Astrocyte (in vitro differentiated cells and primary cell): ENCODE measurements around the gene C3orf85.

ENCODE experiments used
- EZH2 ChIP-seq: IDR thresholded peaks from 2 replicates; pipeline ENCODE4 v1.6.1; 2012; ENCODE audit warnings: mild to moderate bottlenecking, low read length, inconsistent platforms; ENCODE audit not compliant: insufficient read depth
- TF ChIP-seq, protein P1 (sequence below): IDR thresholded peaks from 2 replicates; pipeline ENCODE4 v1.5.1; 2011; ENCODE audit warnings: low read depth, mild to moderate bottlenecking, inconsistent platforms, low read length, moderate library complexity; ENCODE audit not compliant: insufficient read depth

DNA sequence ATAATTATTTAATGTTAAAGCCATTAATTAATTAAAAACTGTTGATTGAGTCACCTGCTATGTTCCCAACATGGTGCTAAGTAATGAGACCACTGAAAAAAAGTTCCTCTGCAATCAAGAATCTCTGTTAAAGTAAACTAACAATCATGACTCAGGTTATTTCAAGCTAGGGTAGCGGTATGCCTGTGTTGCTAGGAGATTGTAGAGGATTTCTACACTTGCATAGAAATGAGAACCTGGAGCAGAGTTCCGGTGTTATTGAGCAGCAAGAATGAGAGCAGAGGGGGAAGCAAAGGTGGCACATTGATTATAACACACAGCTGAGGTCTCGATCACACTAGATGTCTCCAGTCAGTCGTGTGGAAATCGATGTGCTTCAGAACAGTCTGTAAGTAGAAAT lies 41.4 kb downstream of the C3orf85 start:
- TF ChIP-seq, protein P1, sequence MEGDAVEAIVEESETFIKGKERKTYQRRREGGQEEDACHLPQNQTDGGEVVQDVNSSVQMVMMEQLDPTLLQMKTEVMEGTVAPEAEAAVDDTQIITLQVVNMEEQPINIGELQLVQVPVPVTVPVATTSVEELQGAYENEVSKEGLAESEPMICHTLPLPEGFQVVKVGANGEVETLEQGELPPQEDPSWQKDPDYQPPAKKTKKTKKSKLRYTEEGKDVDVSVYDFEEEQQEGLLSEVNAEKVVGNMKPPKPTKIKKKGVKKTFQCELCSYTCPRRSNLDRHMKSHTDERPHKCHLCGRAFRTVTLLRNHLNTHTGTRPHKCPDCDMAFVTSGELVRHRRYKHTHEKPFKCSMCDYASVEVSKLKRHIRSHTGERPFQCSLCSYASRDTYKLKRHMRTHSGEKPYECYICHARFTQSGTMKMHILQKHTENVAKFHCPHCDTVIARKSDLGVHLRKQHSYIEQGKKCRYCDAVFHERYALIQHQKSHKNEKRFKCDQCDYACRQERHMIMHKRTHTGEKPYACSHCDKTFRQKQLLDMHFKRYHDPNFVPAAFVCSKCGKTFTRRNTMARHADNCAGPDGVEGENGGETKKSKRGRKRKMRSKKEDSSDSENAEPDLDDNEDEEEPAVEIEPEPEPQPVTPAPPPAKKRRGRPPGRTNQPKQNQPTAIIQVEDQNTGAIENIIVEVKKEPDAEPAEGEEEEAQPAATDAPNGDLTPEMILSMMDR, result no peak
- TF ChIP-seq EZH2, result no peak
